GM18507 (cell line): ENCODE data around the gene JAGN1.

Experiments used
- DNase-seq: peaks from one replicate; pipeline ENCODE4 v3.0.0; 2011; ENCODE audit warnings: low read depth; ENCODE audit not compliant: insufficient read length; ENCODE audit errors: extremely low spot score
- FAIRE-seq: peaks from 2 replicates; lab custom pipeline; 2011; peaks lifted over from hg19 to GRCh38; lab: Jason Lieb, UNC

Gene JAGN1

GRCh38 chr3:9940746-9941145 is 50.3 kb downstream of the JAGN1 start:
- FAIRE-seq: no peak
- no peak for DNase-seq

GRCh38 chr3:9942164-9942563 is 51.8 kb downstream of the JAGN1 start:
- DNase-seq: no peak
- FAIRE-seq: no peak

- DNase-seq (no peak), FAIRE-seq (no peak)
Observed at GRCh38 chr3:9942934-9943690, 52.7 kb downstream of the JAGN1 start.
